ENCODE data around the gene SMNDC1. TPM values are rescaled to one million over a fixed set of nuclear protein-coding genes. Genes with fewer than 3 reads are reported as not detected.
A peak's percentile ranks its signal among the peaks of the same experiment; 100 is the strongest.

SMNDC1 gene
- total and polyA plus RNA-seq, 3 donors from 2014 or later = 16.4 to 33.2 (median 20.9) TPM

GRCh38 chr10:110268442-110268841 is 36.3 kb downstream of the SMNDC1 start:
- Histone ChIP-seq H3K36me3 (ENCODE audit: low read depth, missing control alignments) (no peaks in the 10 kb centered on the region), H3K27me3 (no peaks in the 10 kb centered on the region), H3K27ac (peak overlapping the region; percentile 81), H3K4me3 (no peak overlapping the region), H3K4me1 (peaks cover 53% of the 10 kb centered on the region), H3K9me3 (no peaks in the 10 kb centered on the region)
- intact Hi-C loops (cut with DNase I; ENCODE audit: low total_unique reads) = no loop called here
- peak; percentile 41 for DNase-seq
- no peak for TF ChIP-seq CTCF (IDR thresholded peaks at IDR 0.05)
- TF ChIP-seq POLR2A (IDR thresholded peaks at IDR 0.05) = no peak

DNA sequence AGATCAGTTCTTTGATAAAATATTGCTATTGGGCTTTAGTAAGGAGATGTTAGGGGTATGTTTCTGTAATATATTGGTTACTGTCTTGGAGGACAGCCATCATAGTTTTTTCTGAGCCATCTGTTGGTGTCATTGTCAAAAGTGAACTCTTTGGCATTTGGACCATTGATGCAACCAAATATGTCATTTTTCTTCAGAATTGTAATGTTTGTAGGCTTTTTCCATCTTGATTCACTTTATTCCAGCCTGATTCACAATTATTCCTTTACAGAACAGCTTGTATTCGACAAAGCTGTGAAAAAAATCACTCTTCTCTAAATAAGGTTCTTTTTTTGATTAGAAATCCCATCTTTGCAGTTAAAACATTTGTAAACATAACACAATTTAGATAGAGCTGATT is 37.4 kb downstream of the SMNDC1 start:
- Histone ChIP-seq H3K4me1 (peaks cover 56% of the 10 kb centered on the region), H3K9me3 (no peaks in the 10 kb centered on the region), H3K36me3 (ENCODE audit: low read depth, missing control alignments) (no peaks in the 10 kb centered on the region), H3K27ac (peak overlapping the region; percentile 81), H3K27me3 (no peaks in the 10 kb centered on the region), H3K4me3 (no peak overlapping the region)
- 68 to 74% methylated on average over 1 of the region's 1 CpG for WGBS, 2 donors
- TF ChIP-seq CTCF (IDR thresholded peaks at IDR 0.05) (no peak), POLR2A (IDR thresholded peaks at IDR 0.05) (no peak)
- intact Hi-C loops (cut with DNase I; ENCODE audit: low total_unique reads) = no loop called here
- DNase-seq = no peak

DNA sequence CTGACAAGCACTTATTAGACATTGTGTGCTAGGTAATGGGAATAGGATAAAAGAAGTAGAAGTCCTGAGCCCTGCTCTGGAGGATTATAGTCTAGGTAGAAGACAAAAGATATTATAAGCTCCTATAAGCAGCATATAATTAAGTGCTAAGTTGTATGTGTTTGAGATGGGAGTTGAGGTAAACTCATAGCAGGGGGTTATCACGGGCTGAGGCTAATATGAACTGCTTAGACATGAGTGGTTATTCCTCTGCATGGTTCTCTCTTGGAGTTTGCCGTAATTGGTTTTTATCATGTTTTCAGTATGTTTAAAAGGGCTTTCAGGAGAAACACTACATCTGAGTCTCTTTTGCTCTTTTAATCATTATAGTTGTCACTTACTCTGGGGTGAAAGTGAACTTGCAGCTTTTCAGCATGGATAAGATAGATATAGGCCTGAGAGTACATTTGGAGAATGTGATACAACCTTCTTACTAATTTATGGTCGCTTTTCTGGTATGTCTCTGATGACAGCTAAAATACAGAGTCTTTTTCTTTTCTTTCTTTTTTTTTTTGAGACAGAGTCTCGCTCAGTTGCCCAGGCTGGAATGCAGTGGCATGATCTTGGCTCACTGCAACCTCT is 39.0 kb downstream of the SMNDC1 start:
- Histone ChIP-seq H3K4me1 (peaks cover 46% of the 10 kb centered on the region), H3K4me3 (no peak overlapping the region), H3K27ac (peak overlapping the region in 1 of 2 donors; percentile 1), H3K36me3 (ENCODE audit: low read depth, missing control alignments) (no peaks in the 10 kb centered on the region), H3K27me3 (no peaks in the 10 kb centered on the region), H3K9me3 (no peaks in the 10 kb centered on the region)
- TF ChIP-seq CTCF (IDR thresholded peaks at IDR 0.05) (no peak), POLR2A (IDR thresholded peaks at IDR 0.05) (no peak)
- no peak for DNase-seq
- WGBS, 2 donors = 80 to 93% methylated on average over 4 of the region's 4 CpGs
- intact Hi-C loops (cut with DNase I; ENCODE audit: low total_unique reads) = no loop called here

- 45 to 52% methylated on average over 1 of the region's 1 CpG for WGBS, 2 donors
- intact Hi-C loops (cut with DNase I; ENCODE audit: low total_unique reads) = no loop called here
- H3K27ac ChIP-seq = peak overlapping the region; percentile 66 to 82
These were observed 41.6 kb downstream of the SMNDC1 start for GRCh38 chr10:110263164-110263563.

More at GRCh38 chr10:110263164-110263563, 41.6 kb downstream of the SMNDC1 start:
- H3K4me1 ChIP-seq = peaks cover 25% of the 10 kb centered on the region
- TF ChIP-seq POLR2A (IDR thresholded peaks at IDR 0.05) (no peak), CTCF (IDR thresholded peaks at IDR 0.05) (no peak)
- no peak overlapping the region for H3K4me3 ChIP-seq
- H3K27me3 ChIP-seq = no peaks in the 10 kb centered on the region
- no peaks in the 10 kb centered on the region for H3K36me3 ChIP-seq (ENCODE audit: low read depth, missing control alignments)
- H3K9me3 ChIP-seq = no peaks in the 10 kb centered on the region
- no peak for DNase-seq

Data from testis (tissue), 3 donors.